HT1080 (cell line): ENCODE data around the gene CEL. TPM values are rescaled to one million over a fixed set of nuclear protein-coding genes. Genes with fewer than 3 reads are reported as not detected.
"Not testable (repeated sequence)": the region's sequence is repeated elsewhere in the genome, so short reads cannot be mapped to it uniquely, and the experiment has no call there.

Experiments used
- DNase-seq: peaks from one replicate; pipeline ENCODE4 v3.0.0-alpha.2; 2015; ENCODE audit warnings: low read depth
- total RNA-seq: library from RNA; depleted of rRNA; stranded (reverse); fragments of >200 nt; shearing (Covaris generic); gene quantifications from 2 replicates; pipeline ENCODE4 v1.2.3, GENCODE V29; 2014

The CEL gene
- total RNA-seq, 1 experiment from 2014 or later, result 0.45 TPM

DNA sequence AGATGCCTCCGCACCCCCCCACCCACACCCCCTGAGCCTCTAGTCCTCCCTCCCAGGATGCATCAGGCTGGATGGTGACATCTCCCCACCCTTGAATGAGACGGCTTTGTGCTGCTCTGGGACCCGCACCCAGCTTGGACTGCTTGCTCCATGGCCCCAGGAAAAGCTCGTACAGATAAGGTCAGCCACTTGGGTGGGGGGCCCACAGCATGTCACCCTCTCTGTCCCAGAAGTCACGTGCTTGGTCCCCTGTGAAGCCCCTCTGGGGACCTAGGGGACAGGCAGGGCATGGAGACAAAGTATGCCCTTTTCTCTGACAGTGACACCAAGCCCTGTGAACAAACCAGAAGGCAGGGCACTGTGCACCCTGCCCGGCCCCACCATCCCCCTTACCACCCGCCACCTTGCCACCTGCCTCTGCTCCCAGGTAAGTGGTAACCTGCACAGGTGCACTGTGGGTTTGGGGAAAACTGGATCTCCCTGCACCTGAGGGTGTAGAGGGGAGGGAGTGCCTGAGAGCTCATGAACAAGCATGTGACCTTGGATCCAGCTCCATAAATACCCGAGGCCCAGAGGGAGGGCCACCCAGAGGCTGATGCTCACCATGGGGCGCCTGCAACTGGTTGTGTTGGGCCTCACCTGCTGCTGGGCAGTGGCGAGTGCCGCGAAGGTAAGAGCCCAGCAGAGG lies 20.3 kb downstream of the CEL start:
- not testable (repeated sequence) for DNase-seq

- DNase-seq, result not testable (repeated sequence)
Measured at GRCh38 chr9:133083688-133084087, 21.9 kb downstream of the CEL start.

DNA sequence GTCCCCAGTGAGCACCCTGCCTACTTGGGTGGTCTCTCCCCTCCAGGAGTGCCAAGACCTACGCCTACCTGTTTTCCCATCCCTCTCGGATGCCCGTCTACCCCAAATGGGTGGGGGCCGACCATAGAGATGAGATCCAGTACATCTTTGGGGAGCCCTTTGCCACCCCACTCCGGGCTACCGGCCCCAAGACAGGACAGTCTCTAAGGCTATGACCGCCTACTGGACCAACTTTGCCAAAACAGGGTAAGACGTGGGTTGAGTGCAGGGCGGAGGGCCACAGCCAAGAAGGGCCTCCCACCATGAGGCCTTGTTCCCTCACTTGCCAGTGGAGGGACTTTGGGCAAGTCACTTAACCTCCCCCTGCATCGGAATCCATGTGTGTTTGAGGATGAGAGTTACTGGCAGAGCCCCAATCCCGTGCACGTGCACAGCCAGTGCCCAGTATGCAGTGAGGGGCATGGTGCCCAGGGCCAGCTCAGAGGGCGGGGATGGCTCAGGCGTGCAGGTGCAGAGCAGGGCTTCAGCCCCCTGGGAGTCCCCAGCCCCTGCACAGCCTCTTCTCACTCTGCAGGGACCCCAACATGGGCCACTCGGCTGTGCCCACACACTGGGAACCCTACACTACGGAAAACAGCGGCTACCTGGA lies 24.6 kb downstream of the CEL start:
- not testable (repeated sequence) for DNase-seq

GRCh38 chr9:133086894-133087293 lies 25.1 kb downstream of the CEL start:
- DNase-seq, result no peak

- no peak for DNase-seq
Measured at GRCh38 chr9:133087429-133088145, 25.8 kb downstream of the CEL start.

DNA sequence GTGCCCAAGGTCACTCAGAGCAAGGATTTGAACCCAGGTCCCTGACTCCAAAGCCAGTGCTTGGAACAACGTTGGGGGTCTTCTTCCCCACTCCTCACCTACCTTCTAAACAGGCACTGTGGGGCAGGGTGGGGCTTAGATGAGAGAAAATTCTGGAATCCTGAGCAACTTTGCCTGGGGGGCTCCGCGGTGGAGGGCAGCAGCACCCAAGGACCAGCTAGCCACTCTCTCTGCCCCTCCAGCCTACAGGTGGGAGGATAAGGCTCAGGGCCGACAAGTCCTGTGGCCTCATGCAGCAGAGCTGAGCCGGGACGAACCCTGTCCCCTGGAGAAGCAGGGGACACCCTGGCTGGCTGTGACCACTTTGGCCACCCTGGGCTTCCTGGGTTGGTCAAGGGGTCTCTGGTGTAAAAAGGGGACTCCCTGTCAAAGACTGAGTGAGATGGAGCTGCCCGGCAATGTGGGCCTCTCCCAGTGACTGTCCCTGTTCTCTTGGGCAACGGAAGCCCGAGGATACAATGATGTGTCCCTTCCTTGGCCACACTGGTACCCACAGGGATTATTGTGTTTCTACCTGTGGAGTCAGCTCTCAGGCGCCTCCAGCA lies 26.5 kb downstream of the CEL start:
- no peak for DNase-seq

DNA sequence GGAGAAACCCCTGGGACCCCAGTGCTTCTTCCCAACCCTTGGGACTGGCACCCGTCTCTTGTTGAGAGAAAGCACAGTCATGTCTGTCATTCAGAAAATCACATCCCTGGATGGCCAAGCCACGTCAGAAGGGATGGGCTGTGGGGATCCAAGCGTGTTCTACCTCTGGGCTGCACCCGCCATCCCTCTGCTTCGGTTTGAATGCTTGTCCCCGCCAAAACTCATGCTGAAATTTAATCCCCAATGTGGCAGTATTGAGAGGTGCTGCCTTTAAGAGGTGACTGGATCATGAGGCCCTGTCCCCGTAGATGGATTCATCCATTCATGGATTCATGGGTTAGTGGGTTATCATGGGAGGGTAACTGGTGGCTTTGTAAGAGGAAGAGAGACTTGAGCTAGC lies 27.0 kb downstream of the CEL start:
- DNase-seq, result no peak

- no peak for DNase-seq
Measured at GRCh38 chr9:133089271-133089671, 27.5 kb downstream of the CEL start.

- DNase-seq, result no peak
Measured at GRCh38 chr9:133090187-133090586, 28.4 kb downstream of the CEL start.

- no peak for DNase-seq
Measured at GRCh38 chr9:133090752-133091385, 29.1 kb downstream of the CEL start.

- DNase-seq, result not testable (repeated sequence)
Measured at GRCh38 chr9:133094351-133094750, 32.6 kb downstream of the CEL start.

- no peak for DNase-seq
Measured at GRCh38 chr9:133094842-133095393, 33.1 kb downstream of the CEL start.

- DNase-seq, result no peak
Measured at GRCh38 chr9:133098104-133098754, 36.4 kb downstream of the CEL start.

- DNase-seq, result no peak
Measured at GRCh38 chr9:133098871-133099270, 37.1 kb downstream of the CEL start.

- DNase-seq, result no peak
Measured at GRCh38 chr9:133099726-133100505, 38.1 kb downstream of the CEL start.

DNA sequence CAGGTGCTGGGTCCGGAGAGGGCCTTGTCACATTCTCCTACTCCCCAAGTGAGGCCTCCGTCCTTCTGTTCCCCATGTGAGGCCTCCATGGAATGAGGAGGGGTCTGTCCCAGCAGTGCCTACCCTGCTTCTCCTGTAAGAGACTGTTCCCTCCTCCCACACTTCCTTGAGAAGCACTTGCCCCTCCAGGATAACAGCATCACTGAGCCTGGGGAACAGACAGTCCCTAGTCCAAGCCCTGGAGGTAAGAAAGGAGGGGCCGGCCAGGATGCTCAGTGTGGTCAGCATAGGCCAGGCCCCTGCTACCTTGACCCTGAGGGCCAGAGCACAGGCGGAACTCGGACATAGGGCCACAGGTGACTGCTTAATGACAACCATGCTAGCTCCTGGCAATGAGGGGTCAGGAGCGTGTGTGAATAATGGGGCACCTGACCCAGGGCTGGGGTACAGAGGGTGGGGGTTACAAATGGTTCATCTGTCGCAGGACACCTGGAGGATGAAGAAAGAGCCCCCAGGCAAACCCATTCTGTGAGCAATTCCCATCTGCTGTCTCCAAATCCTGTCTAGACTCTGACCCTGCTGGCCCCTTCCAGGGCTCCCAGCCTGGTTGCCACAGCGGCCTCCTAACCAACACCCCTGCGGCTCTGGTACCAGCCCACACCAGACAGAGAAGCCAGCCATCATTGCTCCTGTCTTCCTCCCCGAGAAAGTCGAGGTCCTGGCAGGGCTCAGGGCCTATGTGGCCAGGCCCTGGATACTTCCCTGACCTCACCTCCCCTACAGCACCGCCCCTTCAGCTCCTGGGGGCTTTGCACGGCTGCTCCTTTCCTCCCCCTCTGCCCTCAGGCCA lies 39.0 kb downstream of the CEL start:
- no peak for DNase-seq

DNA sequence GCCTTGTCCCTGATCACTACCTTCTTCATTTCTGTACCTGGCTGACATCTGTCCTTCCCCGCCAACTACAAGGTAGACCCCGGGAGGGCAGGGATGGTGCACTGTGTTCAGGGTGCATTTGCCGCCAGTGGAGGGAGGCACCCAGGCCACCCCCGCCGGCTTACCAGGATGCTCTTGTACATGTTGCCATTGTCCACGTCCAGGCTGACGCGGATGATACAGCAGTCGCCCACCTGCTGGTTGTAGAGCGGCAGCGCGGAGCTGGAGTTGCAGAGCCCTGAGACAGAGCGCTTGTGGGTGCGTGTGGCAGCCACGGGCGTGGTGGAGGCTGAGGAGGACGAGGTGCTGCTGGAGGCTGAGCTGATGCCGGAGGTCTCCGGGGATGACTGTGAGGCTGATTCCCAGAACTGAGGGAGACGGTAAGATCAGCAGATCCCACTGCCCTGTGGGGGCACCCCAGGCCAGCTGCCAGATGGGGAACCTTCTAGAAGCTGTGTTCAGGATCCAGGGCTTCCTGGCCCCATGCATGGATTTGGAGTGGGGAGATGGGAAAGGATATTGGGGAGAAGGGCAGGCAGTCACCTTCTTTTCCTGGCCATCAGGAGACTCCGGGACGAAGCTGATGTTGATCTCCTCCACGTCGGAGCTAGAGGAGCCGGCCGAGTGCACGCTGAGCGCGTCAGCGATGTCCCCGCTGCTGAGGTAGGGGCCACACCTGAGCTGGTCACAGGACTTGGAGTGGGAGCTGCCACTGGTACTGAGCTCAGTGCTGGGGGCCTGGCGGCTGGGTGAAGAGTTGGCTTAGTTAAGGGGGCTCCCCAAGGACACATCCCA lies 39.8 kb downstream of the CEL start:
- no peak for DNase-seq
